GM19395 (cell line): Measurements from ENCODE around the gene CTNND1.

Experiments
- ATAC-seq: cut with Tn5 transposase; IDR thresholded peaks from one replicate; pipeline ENCODE4 v1.9.1; 2021; ENCODE audit warnings: mild to moderate bottlenecking, moderate library complexity; ENCODE audit not compliant: unreplicated experiment

CTNND1 gene

DNA sequence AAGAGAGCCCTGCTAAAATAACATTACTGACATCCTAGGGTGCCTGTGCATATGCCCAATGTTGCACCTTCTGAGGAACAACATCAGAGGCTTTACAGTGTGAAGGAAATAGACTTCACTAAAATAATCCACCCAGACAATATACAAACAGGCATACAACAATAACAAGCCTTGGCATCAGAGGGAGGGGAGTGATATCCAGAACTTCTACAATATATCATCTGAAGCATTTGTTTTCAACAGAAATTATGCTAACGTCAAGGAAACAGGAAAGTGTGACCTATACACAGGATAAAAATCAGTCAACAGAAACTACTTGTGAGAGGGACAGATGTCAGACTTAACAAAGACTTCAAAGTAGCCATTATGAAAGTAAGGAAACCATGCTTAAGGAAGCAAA lies 81.3 kb downstream of the CTNND1 start:
- no peak for ATAC-seq

DNA sequence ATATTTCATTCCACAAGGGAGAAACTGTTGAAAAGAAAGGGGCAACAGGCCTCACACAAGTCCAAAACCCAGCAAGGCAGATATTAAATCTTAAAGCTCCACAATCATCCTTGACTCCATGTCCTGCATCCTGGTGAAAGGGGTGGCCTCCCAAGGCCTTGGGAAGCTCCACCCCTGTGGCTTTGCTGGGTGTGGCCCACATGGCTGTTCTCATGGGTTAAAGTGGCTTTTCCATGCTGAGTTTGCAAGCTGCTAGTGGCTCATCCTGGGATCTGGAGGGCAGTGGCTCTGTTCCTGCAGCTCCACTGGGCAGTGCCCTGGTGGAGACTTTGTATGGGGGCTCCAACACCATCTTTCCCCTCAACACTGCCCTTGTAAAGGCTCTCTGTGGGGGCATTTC lies 106.4 kb downstream of the CTNND1 start:
- ATAC-seq, result no peak

DNA sequence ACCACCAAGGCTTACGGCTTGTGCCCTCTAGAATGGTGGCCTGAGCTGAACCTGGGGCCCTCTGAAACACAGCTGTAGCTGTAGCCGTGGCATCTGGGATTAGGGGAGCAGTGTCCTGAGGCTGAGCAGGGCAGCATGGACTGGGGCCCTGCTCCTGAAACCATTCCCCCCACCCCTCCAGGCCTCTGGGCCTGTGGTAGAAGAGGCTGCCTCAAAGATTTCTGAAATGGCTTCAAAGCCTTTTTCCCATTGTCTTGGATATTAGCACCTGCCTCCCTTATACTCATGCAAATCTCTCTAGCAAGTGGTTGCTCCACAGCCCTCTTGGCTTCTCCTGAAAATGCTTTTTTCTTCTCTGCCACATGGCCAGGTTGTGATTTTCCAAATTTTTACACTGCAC lies 106.9 kb downstream of the CTNND1 start:
- ATAC-seq, result no peak
